Uterus (tissue), 4 donors: ENCODE results near the gene MKI67. TPM values are rescaled to one million over a fixed set of nuclear protein-coding genes. Genes with fewer than 3 reads are reported as not detected.

Source experiments
- DNase-seq, 2 donors: peaks; one replicate each; pipeline ENCODE4 v3.0.0-alpha.2; 2019 to 2020
- H3K27ac ChIP-seq, 2 donors: fragments of 200-600 bp; sonication (generic); 1 replicate in 1 of 2; 2 replicates in 1 of 2; pipeline ENCODE4 v1.5.1; 2016 to 2018
- H3K27me3 ChIP-seq, 2 donors: fragments of 200-600 bp; sonication (generic); one replicate each; pipeline ENCODE4 v1.5.1; 2018 to 2019; ENCODE audit warnings: control low read depth in 1 of 2
- H3K36me3 ChIP-seq, 2 donors: fragments of 200-600 bp; sonication (generic); one replicate each; pipeline ENCODE4 v1.5.1; 2019; ENCODE audit warnings: control low read depth in 1 of 2
- H3K4me1 ChIP-seq, 2 donors: fragments of 200-600 bp; sonication (generic); one replicate each; pipeline ENCODE4 v1.5.1; 2018 to 2019; ENCODE audit warnings: control low read depth in 1 of 2
- H3K4me3 ChIP-seq, 2 donors: fragments of 200-600 bp; sonication (generic); 1 replicate in 1 of 2; 2 replicates in 1 of 2; pipeline ENCODE4 v1.5.1; 2018 to 2019; ENCODE audit warnings: mild to moderate bottlenecking in 1 of 2
- H3K9me3 ChIP-seq, 2 donors: fragments of 200-600 bp; sonication (generic); one replicate each; pipeline ENCODE4 v1.5.1; 2019; ENCODE audit warnings: control low read depth in 1 of 2
- CTCF ChIP-seq, 4 experiments: fragments of 200-600 bp in 2 of 4; fragments of 450-650 bp in 2 of 4; sonication (generic) in 2 of 4; IDR thresholded peaks; one replicate each; pipeline ENCODE4 v1.5.1; 2016 to 2019; ENCODE audit warnings: antibody characterized with exemption in 4 of 4, mild to moderate bottlenecking in 2 of 4, moderate library complexity in 1 of 4
- POLR2A ChIP-seq, 2 donors: fragments of 450-650 bp; IDR thresholded peaks; one replicate each; pipeline ENCODE4 v1.6.1; 2016; ENCODE audit warnings: antibody characterized with exemption in 2 of 2, mild to moderate bottlenecking in 1 of 2, moderate library complexity in 1 of 2
- intact Hi-C: fragments of 100-400 bp; cut with DNase I; formaldehyde crosslinking; loops from one replicate; pipeline ENCODE4 v1.15.1; 2023; ENCODE audit warnings: low total_unique reads
- total RNA-seq, 4 donors: library from RNA; depleted of rRNA in 3 of 4; stranded (reverse); fragments of >200 nt in 3 of 4; gene quantifications; one replicate each; pipeline versions ENCODE4 v1.1.0 to v1.2.4, GENCODE V29; 2014 to 2023
- donor health status: DM: yes; HTN: yes; CAD: no.

The MKI67 gene
- total RNA-seq, 4 donors from 2014 or later, result under 0.01 to 16.9 (median 0.56) TPM

GRCh38 chr10:128081222-128081621, 45.0 kb downstream of the MKI67 start:
- H3K27ac ChIP-seq, result no peak overlapping the region
- no peaks in the 10 kb centered on the region for H3K36me3 ChIP-seq
- intact Hi-C loops, result no loop called here
- no peak overlapping the region for H3K4me3 ChIP-seq
- no peak for DNase-seq
- no peaks in the 10 kb centered on the region for H3K4me1 ChIP-seq
- no peaks in the 10 kb centered on the region for H3K9me3 ChIP-seq
- H3K27me3 ChIP-seq, result no peaks in the 10 kb centered on the region
- TF ChIP-seq CTCF (IDR thresholded peaks at IDR 0.05) (no peak), POLR2A (IDR thresholded peaks at IDR 0.05) (no peak)

- TF ChIP-seq POLR2A (IDR thresholded peaks at IDR 0.05) (no peak), CTCF (IDR thresholded peaks at IDR 0.05) (no peak)
- Histone ChIP-seq H3K4me3 (no peak overlapping the region), H3K9me3 (no peaks in the 10 kb centered on the region), H3K27ac (no peak overlapping the region), H3K27me3 (no peaks in the 10 kb centered on the region), H3K4me1 (no peaks in the 10 kb centered on the region), H3K36me3 (no peaks in the 10 kb centered on the region)
- DNase-seq, result no peak
- intact Hi-C loops, result no loop called here
Observed at GRCh38 chr10:128080641-128081040, 45.6 kb downstream of the MKI67 start.

GRCh38 chr10:128080231-128080630, 46.0 kb downstream of the MKI67 start:
- Histone ChIP-seq H3K4me3 (no peak overlapping the region), H3K27me3 (no peaks in the 10 kb centered on the region), H3K4me1 (no peaks in the 10 kb centered on the region), H3K36me3 (no peaks in the 10 kb centered on the region), H3K27ac (no peak overlapping the region), H3K9me3 (no peaks in the 10 kb centered on the region)
- TF ChIP-seq POLR2A (IDR thresholded peaks at IDR 0.05), result no peak
- no peak for TF ChIP-seq CTCF (IDR thresholded peaks at IDR 0.05)
- DNase-seq, result no peak
- intact Hi-C loops, result no loop called here

- no peaks in the 10 kb centered on the region for H3K36me3 ChIP-seq
- intact Hi-C loops, result no loop called here
- TF ChIP-seq CTCF (IDR thresholded peaks at IDR 0.05) (peak in 2 of 4 experiments; percentile 28 to 40), POLR2A (IDR thresholded peaks at IDR 0.05) (no peak)
- no peaks in the 10 kb centered on the region for H3K27me3 ChIP-seq
- no peaks in the 10 kb centered on the region for H3K4me1 ChIP-seq
- H3K4me3 ChIP-seq, result no peak overlapping the region
- H3K27ac ChIP-seq, result no peak overlapping the region
- DNase-seq, result no peak
- no peaks in the 10 kb centered on the region for H3K9me3 ChIP-seq
Observed at GRCh38 chr10:128078136-128078969, 47.9 kb downstream of the MKI67 start.

GRCh38 chr10:128077155-128077875, 48.9 kb downstream of the MKI67 start:
- Histone ChIP-seq H3K9me3 (no peaks in the 10 kb centered on the region), H3K4me1 (no peaks in the 10 kb centered on the region), H3K4me3 (no peak overlapping the region), H3K27me3 (no peaks in the 10 kb centered on the region), H3K27ac (no peak overlapping the region), H3K36me3 (no peaks in the 10 kb centered on the region)
- DNase-seq, result no peak
- intact Hi-C loops, result no loop called here
- TF ChIP-seq POLR2A (IDR thresholded peaks at IDR 0.05) (no peak), CTCF (IDR thresholded peaks at IDR 0.05) (no peak)
